IMR-90 (cell line): ENCODE data around the gene ENDOU. TPM values are rescaled to one million over a fixed set of nuclear protein-coding genes. Genes with fewer than 3 reads are reported as not detected.

Source experiments
- ATAC-seq: fragments of 200-7000 bp; cut with Tn5 transposase; 2 replicates; pipeline ENCODE4 v1.9.1; 2020; ENCODE audit warnings: low read depth, mild to moderate bottlenecking, moderate library complexity
- BruUV-seq: library from RNA; stranded (reverse); fragments of 400-500 nt; replicated peaks from 2 replicates; lab custom pipeline; 2021; lab: Mats Ljungman, UMichigan
- CTCF ChIA-PET: fragments of 300-600 bp; formaldehyde crosslinking; extraction: SDS; loops from one replicate; lab custom pipeline; 2021; ENCODE audit warnings: antibody characterized with exemption; lab: Yijun Ruan, JAX
- POLR2A ChIA-PET: fragments of 300-600 bp; sonication (Branson Sonifier 250); formaldehyde crosslinking; loops from one replicate; lab custom pipeline; 2022; ENCODE audit warnings: antibody characterized with exemption; ENCODE audit not compliant: unreplicated experiment; lab: Charles Lee
- DNase-seq: peaks from one replicate; pipeline ENCODE4 v3.0.0; 2013
- H2AFZ ChIP-seq: replicated peaks from 2 replicates; pipeline ENCODE3; 2013; ENCODE audit warnings: low read length, mild to moderate bottlenecking; ENCODE audit not compliant: poor library complexity
- H2AK5ac ChIP-seq: 2 replicates; pipeline ENCODE4 v1.6.1; 2013; ENCODE audit warnings: low read depth, low read length, inconsistent platforms
- H2AK9ac ChIP-seq: replicated peaks from 2 replicates; pipeline ENCODE3; 2013; ENCODE audit warnings: mild to moderate bottlenecking, low read depth, low read length, moderate library complexity; ENCODE audit not compliant: poor library complexity
- H2BK120ac ChIP-seq: 2 replicates; pipeline ENCODE4 v1.6.1; 2013; ENCODE audit warnings: low read depth, low read length, inconsistent platforms
- H2BK15ac ChIP-seq: 3 replicates; pipeline ENCODE4 v1.6.1; 2013; ENCODE audit warnings: low read depth, low read length, inconsistent platforms
- H2BK20ac ChIP-seq: 2 replicates; pipeline ENCODE4 v1.6.1; 2013; ENCODE audit warnings: low read depth, mild to moderate bottlenecking, inconsistent platforms, low read length, moderate library complexity
- H2BK5ac ChIP-seq: 2 replicates; pipeline ENCODE4 v1.6.1; 2013; ENCODE audit warnings: mild to moderate bottlenecking, low read depth, low read length, inconsistent platforms; ENCODE audit not compliant: poor library complexity, severe bottlenecking
- H3K14ac ChIP-seq: replicated peaks from 2 replicates; pipeline ENCODE4 v1.6.1; 2013; ENCODE audit warnings: low read depth, low read length, inconsistent platforms
- H3K18ac ChIP-seq: 2 replicates; pipeline ENCODE4 v1.6.1; 2013; ENCODE audit warnings: low read depth, low read length, control low read depth
- H3K23ac ChIP-seq: 2 replicates; pipeline ENCODE4 v1.6.1; 2013; ENCODE audit warnings: low read depth, low read length, inconsistent platforms
- H3K27ac ChIP-seq: 2 replicates; pipeline ENCODE4 v1.5.1; 2013; ENCODE audit warnings: mild to moderate bottlenecking, control low read depth, low read length; ENCODE audit not compliant: insufficient read depth
- H3K27me3 ChIP-seq: 2 replicates; pipeline ENCODE4 v1.6.1; 2013; ENCODE audit warnings: low read length; ENCODE audit not compliant: control insufficient read depth, insufficient read depth
- H3K36me3 ChIP-seq: 2 replicates; pipeline ENCODE4 v1.6.1; 2013; ENCODE audit warnings: low read length, mixed read lengths; ENCODE audit not compliant: control insufficient read depth, insufficient read depth
- H3K4ac ChIP-seq: 2 replicates; pipeline ENCODE4 v1.6.1; 2013; ENCODE audit warnings: low read depth, low read length, inconsistent platforms
- H3K4me1 ChIP-seq: 2 replicates; pipeline ENCODE4 v1.6.1; 2013; ENCODE audit warnings: low read length, mixed read lengths; ENCODE audit not compliant: control insufficient read depth, insufficient read depth
- H3K4me2 ChIP-seq: 2 replicates; pipeline ENCODE4 v1.6.1; 2013; ENCODE audit warnings: low read depth, mild to moderate bottlenecking, control low read depth, low read length, moderate library complexity
- H3K4me3 ChIP-seq: 2 replicates; pipeline ENCODE4 v1.5.1; 2013; ENCODE audit warnings: low read depth, mild to moderate bottlenecking, control low read depth, low read length, moderate library complexity; ENCODE audit not compliant: insufficient read depth
- H3K56ac ChIP-seq: 2 replicates; pipeline ENCODE4 v1.6.1; 2013; ENCODE audit warnings: low read length, inconsistent platforms; ENCODE audit not compliant: insufficient read depth; ENCODE audit errors: extremely low read depth
- H3K79me1 ChIP-seq, 2 experiments: 2 replicates each; pipeline ENCODE4 v1.6.1; 2013; ENCODE audit warnings: low read length in 2 of 2, inconsistent platforms in 1 of 2, low read depth in 1 of 2
- H3K9ac ChIP-seq: 2 replicates; pipeline ENCODE4 v1.6.1; 2013; ENCODE audit warnings: low read depth, low read length, control low read depth
- H3K9me1 ChIP-seq: 2 replicates; pipeline ENCODE4 v1.6.1; 2013; ENCODE audit warnings: low read length, inconsistent platforms; ENCODE audit not compliant: insufficient read depth
- H3K9me3 ChIP-seq: 2 replicates; pipeline ENCODE4 v1.6.1; 2013; ENCODE audit warnings: low read length; ENCODE audit not compliant: control insufficient read depth, insufficient read depth
- H4K20me1 ChIP-seq: 2 replicates; pipeline ENCODE4 v1.6.1; 2013; ENCODE audit warnings: low read length, inconsistent platforms; ENCODE audit not compliant: insufficient read depth
- H4K5ac ChIP-seq: 2 replicates; pipeline ENCODE4 v1.6.1; 2013; ENCODE audit warnings: mild to moderate bottlenecking, low read depth, low read length, control low read depth
- H4K8ac ChIP-seq, 2 experiments: 2 replicates each; pipeline ENCODE4 v1.6.1; 2013; ENCODE audit warnings: low read depth in 2 of 2, low read length in 2 of 2, control low read depth in 1 of 2, inconsistent platforms in 1 of 2
- H4K91ac ChIP-seq: 2 replicates; pipeline ENCODE4 v1.6.1; 2013; ENCODE audit warnings: low read depth, low read length, inconsistent platforms; ENCODE audit not compliant: insufficient read depth
- CEBPB ChIP-seq: IDR thresholded peaks from 2 replicates; pipeline ENCODE4 v1.6.1; 2012; ENCODE audit warnings: low read depth, low read length, improper control_type of control experiment
- CTCF ChIP-seq: conservative IDR thresholded peaks from 2 replicates; pipeline ENCODE4 v1.5.1; 2012; ENCODE audit warnings: mild to moderate bottlenecking, low read depth, low read length, improper control_type of control experiment
- RCOR1 ChIP-seq: IDR thresholded peaks from 2 replicates; pipeline ENCODE4 v1.6.1; 2012; ENCODE audit warnings: mild to moderate bottlenecking, low read length, improper control_type of control experiment; ENCODE audit not compliant: insufficient replicate concordance
- RFX5 ChIP-seq: IDR thresholded peaks from 2 replicates; pipeline ENCODE4 v1.8.0; 2012; ENCODE audit warnings: low read depth, mild to moderate bottlenecking, low read length, moderate library complexity
- USF2 ChIP-seq: fragments of 150-350 bp; IDR thresholded peaks from 2 replicates; pipeline ENCODE4 v1.6.1; 2017; ENCODE audit warnings: mild to moderate bottlenecking, antibody characterized with exemption, low read length, low read depth
- WGBS, 2 experiments: methylation state at CpG; one replicate each; pipeline versions ENCODE4 v1.1.5 to v1.1.7; 2013; ENCODE audit warnings: missing lambda C conversion rate in 2 of 2; ENCODE audit not compliant: insufficient read length in 1 of 2; ENCODE audit errors: extremely low coverage in 2 of 2; 5-methylcytosine and 5-hydroxymethylcytosine counted together
- dilution Hi-C: fragments of 300-500 bp; cut with HindIII; formaldehyde crosslinking; loops from one replicate; pipeline ENCODE4 v1.14.3; 2018; ENCODE audit warnings: low sequenced_read_pairs; ENCODE audit not compliant: unreplicated experiment
- in situ Hi-C: fragments of 300-500 bp; cut with MboI; formaldehyde crosslinking; loops from 3 replicates; pipeline ENCODE4 v1.14.3; 2019; ENCODE audit warnings: low sequenced_read_pairs, inconsistent platforms, mixed read lengths
- intact Hi-C: fragments of 100-400 bp; cut with micrococcal nuclease; formaldehyde crosslinking; loops from 2 replicates; pipeline ENCODE4 v1.10.0; 2022
- polyA plus RNA-seq, 3 experiments: library from polyadenylated mRNA; depleted of rRNA; stranded (reverse); fragments of >200 nt; gene quantifications; 2 replicates each; pipeline ENCODE4 v1.2.3, GENCODE V29; 2012; ENCODE audit warnings: low replicate concordance in 1 of 3
- total RNA-seq: library from RNA; depleted of rRNA; stranded (reverse); fragments of >200 nt; gene quantifications from 2 replicates; pipeline ENCODE4 v1.2.3, GENCODE V29; 2012
- TF ChIP-seq, protein P1 (sequence below): fragments of 150-350 bp; IDR thresholded peaks from 2 replicates; pipeline ENCODE4 v1.6.1; 2016; ENCODE audit warnings: low read depth, mild to moderate bottlenecking, low read length, moderate library complexity, borderline replicate concordance

ENDOU gene
- total and polyA plus RNA-seq, 2 of the 4 experiments (the other 2 are of a cell fraction) = under 0.01 to 0.09 TPM

DNA sequence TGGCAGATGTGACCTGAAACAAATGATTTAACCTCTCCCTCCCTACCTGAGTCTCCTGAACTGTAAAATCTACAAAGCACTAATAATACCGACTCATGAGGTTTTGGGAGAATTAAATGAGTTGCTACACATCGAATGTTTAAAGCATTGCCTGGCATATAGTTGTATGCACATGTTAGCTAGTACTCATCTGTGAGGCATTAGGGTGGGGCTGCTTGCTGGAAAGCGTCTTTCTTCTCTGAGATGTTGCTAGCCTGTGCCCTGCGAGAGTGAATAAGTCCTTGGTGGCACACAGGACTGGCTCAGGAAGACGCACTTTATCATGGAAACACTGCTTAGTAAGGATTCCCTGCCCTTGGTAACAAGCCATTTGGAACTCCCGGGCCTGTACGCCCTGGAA is 27.3 kb upstream of the ENDOU start:
- ChIA-PET CTCF (interaction anchor here (1.5 kb wide), 1 partner anchor 10 kb away, joined by 10 read pairs; no protein-coding TSS in a partner anchor), POLR2A (no interaction called here)
- Histone ChIP-seq H3K4me2 (no peak overlapping the region), H3K4ac (peak overlapping the region; percentile 64; the same call in 1 of the 2 replicates), H3K27ac (no peak overlapping the region), H2BK20ac (no peak overlapping the region), H3K23ac (no peak overlapping the region), H3K79me1 (no peaks in the 10 kb centered on the region), H3K4me3 (no peak overlapping the region), H4K8ac (peak overlapping the region in 1 of 2 experiments; percentile 46; a peak in 1 of 4 replicates), H2AFZ (peak overlapping the region; percentile 32), H4K5ac (no peak overlapping the region), H3K36me3 (no peaks in the 10 kb centered on the region), H3K14ac (no peak overlapping the region), H4K20me1 (no peaks in the 10 kb centered on the region), H2BK15ac (no peak overlapping the region; the same call in 2 of the 3 replicates), H3K9ac (no peak overlapping the region), H3K56ac (no peak overlapping the region), H3K18ac (no peak overlapping the region), H3K9me3 (no peaks in the 10 kb centered on the region), H2AK5ac (no peak overlapping the region; the same call in 1 of the 2 replicates), H2AK9ac (no peak overlapping the region), H2BK120ac (no peak overlapping the region), H3K9me1 (peaks cover 13% of the 10 kb centered on the region; the same call in 1 of the 2 replicates), H3K4me1 (peaks cover 12% of the 10 kb centered on the region), H4K91ac (no peak overlapping the region), H3K27me3 (peaks cover 5% of the 10 kb centered on the region; the same call in 1 of the 2 replicates), H2BK5ac (no peak overlapping the region)
- DNase-seq (peak; percentile 57), ATAC-seq (peak; percentile 67)
- intact Hi-C loops (no loop called here), in situ Hi-C loops (no loop called here), dilution Hi-C loops (no loop called here)
- BruUV-seq = no TSS peak
- 87% methylated on average over 3 of the region's 7 CpGs; no CpG with 5 or more reads in 1 of the 2 experiments for WGBS, 2 experiments
- TF ChIP-seq RCOR1 = no peak
- peak; percentile 29; the same call in 1 of the 2 replicates for TF ChIP-seq CEBPB
- no peak for TF ChIP-seq RFX5
- TF ChIP-seq, protein P1, sequence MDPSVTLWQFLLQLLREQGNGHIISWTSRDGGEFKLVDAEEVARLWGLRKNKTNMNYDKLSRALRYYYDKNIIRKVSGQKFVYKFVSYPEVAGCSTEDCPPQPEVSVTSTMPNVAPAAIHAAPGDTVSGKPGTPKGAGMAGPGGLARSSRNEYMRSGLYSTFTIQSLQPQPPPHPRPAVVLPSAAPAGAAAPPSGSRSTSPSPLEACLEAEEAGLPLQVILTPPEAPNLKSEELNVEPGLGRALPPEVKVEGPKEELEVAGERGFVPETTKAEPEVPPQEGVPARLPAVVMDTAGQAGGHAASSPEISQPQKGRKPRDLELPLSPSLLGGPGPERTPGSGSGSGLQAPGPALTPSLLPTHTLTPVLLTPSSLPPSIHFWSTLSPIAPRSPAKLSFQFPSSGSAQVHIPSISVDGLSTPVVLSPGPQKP = no peak
- no peak for TF ChIP-seq CTCF
- no peak for TF ChIP-seq USF2
